GM19452 (cell line): ENCODE measurements around the gene FARS2.

Experiments used
- ATAC-seq: cut with Tn5 transposase; IDR thresholded peaks from one replicate; pipeline ENCODE4 v1.9.1; 2021; ENCODE audit not compliant: unreplicated experiment

FARS2 gene

DNA sequence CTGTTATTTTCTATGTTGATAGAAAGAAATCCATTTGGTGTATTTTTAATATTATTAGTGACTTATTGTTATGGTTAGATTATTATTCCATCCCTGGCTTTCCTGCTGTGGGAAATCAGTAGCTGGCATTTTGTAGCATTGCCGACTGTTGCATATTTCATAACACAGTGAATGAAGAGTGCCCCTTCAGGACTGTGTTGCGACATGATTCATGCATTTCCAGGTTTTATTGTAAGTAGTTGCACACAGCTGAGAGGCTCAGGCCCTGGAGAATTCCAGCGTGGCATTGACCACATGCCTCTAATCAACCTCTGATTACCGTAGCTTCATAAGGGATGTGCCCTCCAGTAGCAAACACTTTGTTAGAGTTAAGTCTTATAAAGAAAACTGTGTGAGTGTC lies 263.9 kb downstream of the FARS2 start:
- ATAC-seq: no peak

DNA sequence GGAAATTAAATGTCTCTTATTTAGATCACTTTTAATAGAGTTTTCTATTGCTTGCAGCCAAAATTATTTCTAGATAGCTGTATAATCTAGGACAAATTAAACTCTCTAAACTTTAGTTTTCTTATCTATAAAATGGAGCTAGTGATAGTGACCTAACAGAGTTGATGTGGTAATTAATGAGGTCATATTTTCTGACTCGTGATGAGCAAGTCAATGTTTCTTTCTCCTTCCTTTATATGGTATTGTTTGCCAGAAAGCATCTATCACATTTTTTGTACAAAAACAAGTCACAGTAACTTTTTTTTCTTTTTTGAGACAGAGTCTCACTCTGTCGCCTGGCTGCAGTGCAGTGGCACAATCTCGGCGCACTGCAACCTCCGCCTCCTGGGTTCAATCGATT lies 267.7 kb downstream of the FARS2 start:
- no peak for ATAC-seq

DNA sequence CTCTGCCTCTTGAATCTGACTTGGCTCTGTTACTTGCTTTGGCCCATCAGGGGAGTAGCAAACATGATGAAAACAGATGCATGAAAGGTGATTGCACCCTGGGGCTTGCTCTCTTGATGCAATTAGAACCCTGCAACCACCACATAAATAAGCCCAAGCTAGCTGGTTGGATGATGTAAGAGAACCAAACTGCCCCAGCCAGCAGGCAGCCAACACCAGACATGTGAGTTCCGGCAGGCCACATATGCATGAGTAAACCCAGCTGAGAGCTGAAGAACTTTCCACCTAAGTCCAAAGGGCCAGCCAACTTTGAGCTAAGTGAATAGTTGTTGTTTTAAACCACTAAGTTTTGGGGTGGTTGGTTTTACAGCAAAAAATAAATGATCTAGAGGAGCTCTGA lies 268.4 kb downstream of the FARS2 start:
- ATAC-seq: no peak

DNA sequence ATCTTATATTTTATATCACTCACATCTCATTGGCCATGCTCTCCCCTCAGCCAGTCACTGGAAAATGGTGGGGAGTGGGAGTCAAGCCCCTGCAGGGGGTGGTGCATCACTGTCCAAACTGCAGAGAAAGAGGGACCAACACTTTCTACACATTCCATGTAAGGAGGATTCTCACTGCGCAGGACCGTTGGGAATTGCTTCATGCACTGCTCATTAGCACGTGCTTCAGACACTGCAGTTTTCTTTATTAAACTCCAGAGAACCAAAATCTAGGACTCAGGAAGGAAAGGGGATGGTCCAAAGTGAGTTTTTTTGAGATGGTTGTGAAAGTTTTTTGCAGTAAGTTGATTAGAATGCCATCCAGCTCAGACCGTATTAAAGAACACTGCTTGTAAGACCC lies 269.8 kb downstream of the FARS2 start:
- ATAC-seq: no peak

DNA sequence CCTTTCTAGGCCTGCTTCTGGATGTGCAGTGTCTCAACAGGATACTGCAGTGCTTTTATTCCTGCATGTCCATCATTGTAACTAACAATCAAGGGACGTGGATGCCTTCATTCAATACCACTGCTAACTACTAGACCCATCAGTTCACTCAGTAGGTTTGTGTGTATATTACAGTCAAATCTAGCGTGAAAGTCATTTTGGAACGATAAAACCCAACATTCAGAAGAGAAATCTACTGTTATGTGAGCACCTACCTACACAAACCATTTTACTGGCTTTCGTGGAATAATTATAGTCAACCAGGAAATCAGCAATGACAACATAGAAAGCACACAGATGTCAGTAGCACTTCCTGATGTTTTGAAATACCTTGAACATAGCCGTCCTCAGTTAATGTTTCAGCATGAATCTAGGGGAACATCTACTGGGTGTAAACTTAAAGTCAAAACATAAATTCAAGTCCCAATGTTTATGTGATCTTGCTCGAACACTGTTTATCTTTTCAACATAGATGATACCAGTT lies 270.6 kb downstream of the FARS2 start:
- ATAC-seq: no peak

DNA sequence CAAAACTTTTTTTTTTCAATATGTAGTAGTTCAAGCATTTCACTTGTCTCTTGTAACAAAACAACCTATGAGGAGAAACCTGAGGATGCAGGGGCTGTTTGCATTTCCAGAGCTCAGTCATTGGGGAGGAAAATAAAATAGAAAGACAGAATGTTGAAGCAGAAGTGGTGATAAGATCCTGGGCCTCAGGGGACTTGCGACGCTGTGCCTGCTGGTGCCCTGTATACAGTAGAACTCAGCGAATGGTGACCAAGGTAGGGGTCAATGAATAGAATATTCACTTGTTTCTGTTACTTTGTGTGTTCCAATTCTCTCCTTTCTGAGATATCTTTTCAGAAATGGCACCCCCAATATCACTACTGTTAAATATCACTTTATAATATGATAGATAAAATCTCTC lies 271.6 kb downstream of the FARS2 start:
- no peak for ATAC-seq

DNA sequence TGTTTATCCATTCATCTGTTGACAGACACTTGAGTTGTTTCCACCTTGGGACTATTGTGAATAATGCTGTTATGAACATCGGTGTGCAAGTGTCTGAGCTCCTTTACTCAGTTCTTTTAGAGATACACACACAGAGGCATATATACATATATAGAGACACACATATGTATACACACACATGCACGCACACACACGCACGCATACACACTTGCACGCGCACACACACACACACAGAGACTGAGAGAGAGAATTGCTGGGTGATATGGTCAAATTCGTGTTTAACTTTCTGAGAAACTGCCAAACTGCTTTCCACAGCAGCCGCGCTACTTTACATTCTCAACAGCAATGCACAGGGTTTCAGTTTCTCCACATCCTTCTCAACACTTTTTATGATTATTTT lies 273.3 kb downstream of the FARS2 start:
- ATAC-seq: no peak

DNA sequence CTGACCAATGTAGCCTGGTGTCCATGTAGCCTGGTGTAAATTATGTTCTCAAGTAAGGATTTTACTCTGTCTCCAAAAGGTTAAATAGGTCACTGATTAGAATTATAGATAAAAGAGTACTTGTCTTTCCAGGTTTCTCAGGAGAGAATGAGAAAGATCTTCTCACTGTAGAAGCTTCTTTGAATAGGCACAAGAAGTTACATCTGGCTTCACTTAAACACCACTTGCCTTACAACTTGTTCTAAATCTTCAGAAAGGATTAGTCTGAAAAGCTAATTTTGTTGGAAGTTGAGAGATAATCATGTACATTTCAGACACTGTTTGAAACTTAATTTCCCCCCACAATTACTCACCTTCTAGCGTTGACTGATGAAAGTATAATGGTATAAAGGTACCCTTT lies 275.3 kb downstream of the FARS2 start:
- no peak for ATAC-seq

DNA sequence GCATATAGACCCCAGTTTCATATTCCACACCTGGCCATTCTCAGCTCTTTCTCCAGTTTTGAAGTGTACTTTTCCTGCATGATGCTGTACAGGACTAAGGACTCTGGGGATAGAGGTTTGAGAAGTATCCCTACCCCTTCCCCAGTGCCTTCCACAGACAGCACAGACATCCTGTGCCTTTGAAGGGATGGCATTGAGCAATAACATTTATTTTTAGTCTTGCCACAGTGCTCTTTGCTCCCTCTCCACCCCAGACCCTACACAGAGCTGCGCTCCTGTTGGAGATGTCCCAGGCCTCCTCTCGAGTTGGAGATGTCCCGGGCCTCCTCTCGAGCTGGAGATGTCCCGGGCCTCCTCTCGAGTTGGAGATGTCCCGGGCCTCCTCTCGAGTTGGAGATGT lies 275.8 kb downstream of the FARS2 start:
- ATAC-seq: no peak

DNA sequence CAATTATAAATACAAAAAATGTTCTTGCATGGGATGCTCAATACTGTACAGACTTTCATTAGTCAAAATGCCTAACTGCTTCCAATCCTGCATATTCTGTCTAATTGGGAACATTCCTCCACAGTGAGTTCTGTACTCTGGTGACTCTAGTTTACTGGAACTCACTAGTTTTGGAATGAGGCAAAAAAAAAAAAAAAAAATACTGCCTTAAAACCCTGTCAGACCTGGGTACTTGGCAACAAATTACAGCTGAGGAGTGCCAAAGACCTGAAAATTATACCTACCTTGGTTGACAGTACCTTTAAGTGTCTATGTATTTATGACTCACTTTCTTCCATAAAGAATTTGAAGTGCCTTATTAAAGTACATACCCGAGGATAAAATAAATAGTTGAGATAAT lies 276.7 kb downstream of the FARS2 start:
- no peak for ATAC-seq

DNA sequence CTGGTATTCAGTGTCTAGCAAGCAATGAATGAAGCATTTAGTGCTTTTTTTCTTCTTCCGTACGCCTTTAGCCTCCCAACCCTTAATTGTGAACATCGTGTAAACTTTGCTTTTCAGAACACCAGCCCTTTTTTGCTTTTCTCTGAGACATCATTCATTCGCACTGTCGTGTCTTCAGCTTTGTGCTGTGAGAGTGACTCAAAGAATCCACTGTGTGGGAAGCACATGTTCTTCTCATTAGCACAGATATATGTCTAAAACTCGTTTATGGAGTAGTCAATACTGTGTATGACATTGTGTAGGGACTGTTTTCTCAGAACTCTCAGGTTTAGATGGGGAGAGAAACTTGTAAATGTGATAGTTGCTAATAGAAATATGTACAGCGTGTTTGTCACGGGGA lies 279.1 kb downstream of the FARS2 start:
- no peak for ATAC-seq

DNA sequence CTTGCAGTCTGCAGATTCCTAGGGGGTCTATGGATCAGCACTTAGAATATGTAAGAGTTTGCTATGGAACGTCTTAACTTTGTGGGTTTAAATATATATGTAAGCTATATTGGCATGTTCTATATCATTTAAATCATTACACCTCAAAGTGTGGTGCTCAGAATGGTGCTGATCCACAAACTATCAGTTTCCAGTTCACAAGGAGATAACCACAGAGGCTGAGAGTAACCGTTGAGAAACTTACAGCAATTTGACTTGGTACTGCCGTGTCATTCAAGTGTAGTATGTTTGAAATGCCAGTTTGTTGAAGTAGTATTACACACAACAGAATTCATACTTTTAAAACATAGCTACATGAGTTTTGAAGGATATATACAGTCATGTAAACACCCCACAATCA lies 279.7 kb downstream of the FARS2 start:
- ATAC-seq: no peak

DNA sequence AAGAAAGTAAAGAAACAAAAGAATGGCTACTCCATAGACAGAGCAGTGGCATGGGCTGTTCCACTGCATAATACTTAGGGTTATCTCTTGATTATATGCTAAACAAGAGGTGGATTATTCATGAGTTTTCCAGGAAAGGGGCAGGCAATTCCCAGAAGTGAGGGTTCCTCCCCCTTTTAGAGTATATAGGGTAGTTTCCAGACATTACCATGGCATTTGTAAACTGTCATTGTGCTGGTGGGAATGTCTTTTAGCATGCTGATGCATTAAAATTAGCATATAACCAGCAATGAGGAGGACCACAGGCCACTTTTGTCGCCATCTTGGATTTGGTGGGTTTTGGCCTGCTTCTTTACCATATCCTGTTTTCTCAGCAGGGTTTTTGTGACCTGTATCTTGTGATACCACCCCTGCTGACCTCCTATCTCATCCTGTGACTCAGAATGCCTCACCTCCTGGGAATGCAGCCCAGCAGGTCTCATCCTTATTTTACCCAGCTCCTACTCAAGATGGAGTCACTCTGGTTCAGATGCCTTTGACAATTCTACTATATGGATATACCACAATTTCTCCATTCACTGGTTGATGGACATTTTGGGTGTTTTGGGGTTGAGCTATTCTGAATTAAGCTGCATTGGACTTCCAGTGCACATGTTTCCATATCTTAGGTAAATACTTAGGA lies 280.6 kb downstream of the FARS2 start:
- no peak for ATAC-seq

DNA sequence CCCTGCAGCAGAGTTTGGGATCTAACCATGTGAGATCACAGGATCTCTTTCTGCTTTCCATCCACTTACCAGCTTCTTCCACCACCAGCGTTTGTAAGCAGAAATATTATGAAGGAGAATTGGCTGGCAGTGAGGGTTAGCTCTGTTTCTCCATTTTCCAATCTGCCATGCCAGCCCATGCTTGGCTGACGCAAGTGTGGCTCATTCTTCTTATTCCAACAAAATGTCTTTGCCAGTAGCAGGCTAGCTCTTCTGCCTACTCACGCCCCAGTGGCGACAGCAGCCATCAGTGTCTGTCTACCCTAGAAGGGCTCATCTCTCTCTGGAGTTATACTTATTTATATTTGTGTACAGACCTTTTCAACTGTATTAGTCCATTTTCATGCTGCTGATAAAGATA lies 286.2 kb downstream of the FARS2 start:
- ATAC-seq: no peak

DNA sequence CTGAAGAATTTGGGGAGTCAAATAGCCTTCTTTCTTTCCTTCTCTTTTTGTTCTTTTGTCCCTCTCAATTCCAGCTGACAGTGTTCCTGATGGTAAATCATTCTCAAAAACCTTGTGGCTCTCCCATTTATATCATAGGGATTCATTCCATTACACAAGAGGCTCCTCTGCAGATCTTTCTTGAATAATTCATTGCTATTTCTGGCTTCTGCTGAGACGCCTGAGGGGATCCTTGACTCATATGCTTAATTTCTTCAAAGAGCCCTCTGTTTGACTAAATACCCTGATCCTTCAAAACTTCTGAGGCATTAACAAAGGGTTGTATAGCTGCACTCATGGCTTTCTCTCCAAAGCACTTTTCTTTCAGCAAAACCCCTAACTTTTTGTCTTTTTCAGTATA lies 289.3 kb downstream of the FARS2 start:
- ATAC-seq: no peak

DNA sequence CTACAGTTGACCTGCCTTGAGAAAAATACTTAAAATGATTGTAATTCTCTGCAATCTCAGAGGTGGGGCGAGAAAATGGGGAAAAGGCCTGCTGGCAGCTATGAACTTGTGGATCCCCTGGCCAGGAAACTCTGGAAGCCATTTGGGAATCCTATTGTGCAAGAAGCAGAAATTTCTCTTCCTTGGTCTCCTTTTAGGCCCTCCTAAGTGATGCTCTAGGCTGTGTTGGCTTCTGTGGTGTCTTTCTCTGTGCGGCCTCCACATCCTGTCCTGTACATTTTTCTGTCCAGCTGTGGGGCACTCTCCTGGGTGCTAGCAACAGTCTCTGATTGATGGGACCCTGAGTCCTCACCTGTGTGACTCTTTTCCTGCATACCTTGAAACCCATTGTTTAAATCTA lies 290.9 kb downstream of the FARS2 start:
- ATAC-seq: no peak

DNA sequence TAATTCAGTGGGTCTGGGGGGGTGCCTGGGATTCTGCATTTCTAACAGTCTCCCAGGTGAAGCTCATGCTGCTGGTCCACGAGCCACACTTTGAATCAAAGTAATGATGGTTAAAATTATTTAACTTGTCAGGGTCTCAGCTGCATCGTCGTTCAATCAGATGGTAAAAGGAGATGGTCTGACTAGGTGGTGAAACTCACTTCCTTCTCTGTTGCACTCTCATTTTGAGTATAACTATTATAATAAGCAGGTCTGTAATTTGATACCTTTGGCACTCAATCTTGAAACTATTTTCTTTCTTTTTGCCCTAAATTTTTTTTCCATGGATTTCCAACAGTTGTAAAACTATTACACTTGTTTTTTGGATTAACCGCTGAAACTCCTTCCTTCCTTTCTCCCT lies 292.5 kb downstream of the FARS2 start:
- no peak for ATAC-seq

DNA sequence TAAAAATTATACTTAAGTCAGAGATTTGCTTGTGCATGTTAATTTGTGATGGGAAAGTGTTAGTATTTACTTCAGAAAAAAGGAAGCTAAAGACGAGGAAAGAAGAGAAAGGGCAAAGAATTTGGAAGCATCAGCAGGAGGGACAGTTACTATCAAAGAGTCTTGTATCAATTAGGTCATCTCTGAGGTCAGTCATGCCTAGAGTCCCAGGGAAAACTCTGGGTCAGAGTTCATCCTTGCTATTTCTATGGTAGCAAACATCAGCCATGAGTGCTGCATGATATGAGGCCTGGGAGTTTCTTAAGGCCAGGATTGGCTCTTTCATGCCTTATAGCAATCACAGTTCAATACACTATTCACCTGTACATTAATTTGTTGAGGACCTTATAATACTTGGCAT lies 292.9 kb downstream of the FARS2 start:
- ATAC-seq: no peak

DNA sequence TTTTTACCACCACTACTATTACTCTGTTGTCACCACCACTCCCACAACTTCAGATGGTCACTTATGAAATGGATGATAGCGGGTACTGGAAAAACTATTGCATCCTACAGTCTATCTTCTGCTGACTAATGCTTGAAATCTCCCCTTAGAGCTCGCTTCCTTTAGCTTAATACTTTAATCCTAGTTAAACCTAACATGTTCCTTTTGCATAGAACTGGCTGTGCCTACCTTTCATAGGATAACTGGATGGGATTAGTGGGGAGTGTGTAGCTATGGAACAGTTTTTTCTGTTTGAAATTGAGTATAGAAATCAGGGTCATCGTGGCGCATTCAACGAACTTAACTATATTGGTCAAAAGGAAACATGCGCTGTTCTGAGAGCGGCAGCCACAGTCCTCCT lies 294.7 kb downstream of the FARS2 start:
- no peak for ATAC-seq

DNA sequence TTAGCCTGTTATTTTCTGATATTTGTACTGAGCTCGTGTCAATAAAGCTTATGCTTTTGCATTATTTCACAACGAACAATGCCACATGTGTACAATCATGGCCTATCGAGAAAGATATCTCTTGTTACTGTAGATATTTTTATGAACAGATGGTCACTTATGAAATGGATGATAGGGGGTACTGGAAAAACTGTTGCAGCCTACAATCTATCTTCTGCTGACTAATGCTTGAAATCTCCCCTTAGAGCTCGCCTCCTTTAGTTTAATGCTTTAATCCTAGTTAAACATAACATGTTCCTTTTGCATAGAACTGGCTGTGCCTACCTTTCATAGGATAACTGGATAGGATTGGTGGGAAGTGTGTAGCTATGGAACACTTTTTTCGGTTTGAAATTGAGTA lies 296.2 kb downstream of the FARS2 start:
- no peak for ATAC-seq

DNA sequence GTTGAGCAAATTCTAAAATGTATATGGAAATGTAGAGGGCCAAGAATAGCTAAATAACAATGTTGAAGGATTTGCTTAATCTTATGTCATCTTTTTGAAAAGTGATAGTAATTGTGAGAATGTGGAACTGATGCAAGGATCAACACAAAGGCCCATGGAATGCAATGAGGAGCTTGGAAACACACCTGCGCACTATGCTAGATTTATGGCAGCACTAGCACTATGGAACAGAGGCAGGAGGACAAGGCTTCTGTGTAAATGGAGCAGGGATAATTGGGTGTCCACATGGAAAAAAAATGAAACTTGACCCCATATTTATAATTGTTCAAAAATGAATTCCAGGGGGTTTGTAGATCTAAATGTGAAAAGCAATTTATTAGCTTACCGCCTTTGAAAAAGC lies 298.3 kb downstream of the FARS2 start:
- no peak for ATAC-seq

DNA sequence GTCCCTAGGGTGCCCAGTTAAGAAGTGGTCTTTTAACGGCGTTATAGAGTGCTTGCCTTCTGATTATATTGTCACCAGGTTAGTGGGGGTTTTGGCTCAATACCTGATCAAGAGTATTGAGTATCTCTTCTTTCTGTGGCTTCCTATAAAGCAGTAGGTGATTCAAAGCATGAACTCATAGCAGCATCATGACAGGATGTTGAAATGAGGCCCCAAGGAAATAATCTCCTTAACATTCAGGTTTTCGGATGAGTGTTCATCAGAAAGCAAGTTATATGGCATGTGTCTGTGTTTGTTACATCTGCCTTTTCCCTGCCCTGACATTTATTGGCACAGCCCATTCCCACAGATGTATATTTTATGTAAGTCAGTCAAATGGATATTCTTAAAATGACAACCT lies 301.0 kb downstream of the FARS2 start:
- ATAC-seq: no peak

DNA sequence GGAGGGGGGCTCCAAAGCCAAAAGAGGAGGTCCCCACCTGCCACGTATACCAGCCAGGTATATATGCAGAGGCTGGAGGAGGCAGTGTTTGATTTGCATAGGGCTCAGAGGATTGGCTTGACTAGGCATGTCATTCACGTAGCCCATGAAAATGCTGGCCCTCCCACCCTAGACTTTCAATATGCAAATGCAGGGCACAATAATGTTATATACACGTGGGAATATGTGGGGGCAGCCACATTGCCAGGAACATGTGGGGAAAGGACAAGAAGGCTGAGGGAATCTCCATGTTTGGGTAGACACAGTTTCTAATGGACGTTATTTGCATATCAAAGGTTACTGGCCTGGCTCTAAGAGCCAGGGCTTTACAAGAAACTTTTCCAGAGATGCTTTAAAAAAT lies 301.8 kb downstream of the FARS2 start:
- no peak for ATAC-seq
